Measurements from ENCODE around the gene CHD3. TPM values are rescaled to one million over a fixed set of nuclear protein-coding genes. Genes with fewer than 3 reads are reported as not detected.

Gene CHD3
- total and polyA plus RNA-seq, 2 of the 13 experiments (the other 11 are each of a cell fraction or from before 2014, with no cell fraction given): 2.7 to 3.7 TPM

- 0 out of 2 replicates have a peak, but pooled peaks have one; percentile 46 for TF ChIP-seq PHF21A (CRISPR knock-in tag; IDR thresholded peaks at IDR 0.05)
- 0 out of 2 replicates have a peak, but pooled peaks have one; percentile 43 for TF ChIP-seq SIN3A (IDR thresholded peaks at IDR 0.05; ENCODE audit: borderline replicate concordance, low read depth, low read length)
- TF ChIP-seq, protein P1, sequence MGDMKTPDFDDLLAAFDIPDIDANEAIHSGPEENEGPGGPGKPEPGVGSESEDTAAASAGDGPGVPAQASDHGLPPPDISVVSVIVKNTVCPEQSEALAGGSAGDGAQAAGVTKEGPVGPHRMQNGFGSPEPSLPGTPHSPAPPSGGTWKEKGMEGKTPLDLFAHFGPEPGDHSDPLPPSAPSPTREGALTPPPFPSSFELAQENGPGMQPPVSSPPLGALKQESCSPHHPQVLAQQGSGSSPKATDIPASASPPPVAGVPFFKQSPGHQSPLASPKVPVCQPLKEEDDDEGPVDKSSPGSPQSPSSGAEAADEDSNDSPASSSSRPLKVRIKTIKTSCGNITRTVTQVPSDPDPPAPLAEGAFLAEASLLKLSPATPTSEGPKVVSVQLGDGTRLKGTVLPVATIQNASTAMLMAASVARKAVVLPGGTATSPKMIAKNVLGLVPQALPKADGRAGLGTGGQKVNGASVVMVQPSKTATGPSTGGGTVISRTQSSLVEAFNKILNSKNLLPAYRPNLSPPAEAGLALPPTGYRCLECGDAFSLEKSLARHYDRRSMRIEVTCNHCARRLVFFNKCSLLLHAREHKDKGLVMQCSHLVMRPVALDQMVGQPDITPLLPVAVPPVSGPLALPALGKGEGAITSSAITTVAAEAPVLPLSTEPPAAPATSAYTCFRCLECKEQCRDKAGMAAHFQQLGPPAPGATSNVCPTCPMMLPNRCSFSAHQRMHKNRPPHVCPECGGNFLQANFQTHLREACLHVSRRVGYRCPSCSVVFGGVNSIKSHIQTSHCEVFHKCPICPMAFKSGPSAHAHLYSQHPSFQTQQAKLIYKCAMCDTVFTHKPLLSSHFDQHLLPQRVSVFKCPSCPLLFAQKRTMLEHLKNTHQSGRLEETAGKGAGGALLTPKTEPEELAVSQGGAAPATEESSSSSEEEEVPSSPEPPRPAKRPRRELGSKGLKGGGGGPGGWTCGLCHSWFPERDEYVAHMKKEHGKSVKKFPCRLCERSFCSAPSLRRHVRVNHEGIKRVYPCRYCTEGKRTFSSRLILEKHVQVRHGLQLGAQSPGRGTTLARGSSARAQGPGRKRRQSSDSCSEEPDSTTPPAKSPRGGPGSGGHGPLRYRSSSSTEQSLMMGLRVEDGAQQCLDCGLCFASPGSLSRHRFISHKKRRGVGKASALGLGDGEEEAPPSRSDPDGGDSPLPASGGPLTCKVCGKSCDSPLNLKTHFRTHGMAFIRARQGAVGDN (CRISPR knock-in tag; IDR thresholded peaks at IDR 0.05): peak; percentile 64
- peak; percentile 19; the same call in 1 of the 2 replicates for TF ChIP-seq ZNF891 (CRISPR knock-in tag; IDR thresholded peaks at IDR 0.05)
- 0 out of 2 replicates have a peak, but pooled peaks have one; percentile 1 for TF ChIP-seq ZNF788 (CRISPR knock-in tag; IDR thresholded peaks at IDR 0.05; ENCODE audit: borderline replicate concordance)
- peak; percentile 37; the same call in 1 of the 2 replicates for TF ChIP-seq THRA (CRISPR knock-in tag; IDR thresholded peaks at IDR 0.05; ENCODE audit: borderline replicate concordance)
- peak; percentile 79 for TF ChIP-seq SAP130 (CRISPR knock-in tag; IDR thresholded peaks at IDR 0.05; ENCODE audit: low read depth)
- TF ChIP-seq FOXK1 (CRISPR knock-in tag; IDR thresholded peaks at IDR 0.05; ENCODE audit: borderline replicate concordance, low read depth): peak; percentile 38; the same call in 1 of the 2 replicates
- peak; percentile 11; the same call in 1 of the 2 replicates for TF ChIP-seq FOXO1 (CRISPR knock-in tag; IDR thresholded peaks at IDR 0.05)
- peak; percentile 53; the same call in 1 of the 2 replicates for TF ChIP-seq HDAC1 (CRISPR knock-in tag; IDR thresholded peaks at IDR 0.05)
- TF ChIP-seq CREB1 (IDR thresholded peaks at IDR 0.05): peak; percentile 78
- TF ChIP-seq CREB1 (CRISPR knock-in tag; IDR thresholded peaks at IDR 0.05): no peak
- TF ChIP-seq ZNF124 (CRISPR knock-in tag; IDR thresholded peaks at IDR 0.05): no peak
- TF ChIP-seq, protein P2, sequence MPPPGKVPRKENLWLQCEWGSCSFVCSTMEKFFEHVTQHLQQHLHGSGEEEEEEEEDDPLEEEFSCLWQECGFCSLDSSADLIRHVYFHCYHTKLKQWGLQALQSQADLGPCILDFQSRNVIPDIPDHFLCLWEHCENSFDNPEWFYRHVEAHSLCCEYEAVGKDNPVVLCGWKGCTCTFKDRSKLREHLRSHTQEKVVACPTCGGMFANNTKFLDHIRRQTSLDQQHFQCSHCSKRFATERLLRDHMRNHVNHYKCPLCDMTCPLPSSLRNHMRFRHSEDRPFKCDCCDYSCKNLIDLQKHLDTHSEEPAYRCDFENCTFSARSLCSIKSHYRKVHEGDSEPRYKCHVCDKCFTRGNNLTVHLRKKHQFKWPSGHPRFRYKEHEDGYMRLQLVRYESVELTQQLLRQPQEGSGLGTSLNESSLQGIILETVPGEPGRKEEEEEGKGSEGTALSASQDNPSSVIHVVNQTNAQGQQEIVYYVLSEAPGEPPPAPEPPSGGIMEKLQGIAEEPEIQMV (CRISPR knock-in tag; IDR thresholded peaks at IDR 0.05; ENCODE audit: low read depth): no peak
- peak; percentile 54; the same call in 1 of the 2 replicates for TF ChIP-seq POLR2G (IDR thresholded peaks at IDR 0.05; ENCODE audit: low read depth, low read length)
- 0 out of 2 replicates have a peak, but pooled peaks have one; percentile 45 for TF ChIP-seq PHF8 (CRISPR knock-in tag; IDR thresholded peaks at IDR 0.05)
These were observed 44.1 kb upstream of the CHD3 start (continued) for GRCh38 chr17:7844292-7845154.
